H1 (cell line): Measurements from ENCODE around the gene TMEM178B. TPM values are rescaled to one million over a fixed set of nuclear protein-coding genes. Genes with fewer than 3 reads are reported as not detected.

Experiments
- CTCF ChIA-PET: fragments of 300-600 bp; sonication (Branson Sonifier 250); formaldehyde crosslinking; loops from one replicate; lab custom pipeline; 2021; ENCODE audit not compliant: partially characterized antibody; lab: Charles Lee
- POLR2A ChIA-PET: fragments of 300-600 bp; sonication (Branson Sonifier 250); formaldehyde crosslinking; loops from one replicate; lab custom pipeline; 2021; ENCODE audit warnings: inconsistent platforms; ENCODE audit not compliant: partially characterized antibody; lab: Charles Lee
- DNase-seq, 2 experiments: peaks; one replicate each; pipeline versions ENCODE4 v3.0.0 to v3.0.0-alpha.2; 2010 to 2022; ENCODE audit warnings: low spot score in 2 of 2, low read depth in 1 of 2, mixed read lengths in 1 of 2
- FAIRE-seq: peaks from 2 replicates; lab custom pipeline; 2011; peaks lifted over from hg19 to GRCh38; lab: Jason Lieb, UNC
- H2AFZ ChIP-seq: 2 replicates; pipeline ENCODE4 v1.8.1; 2012; ENCODE audit warnings: low read length, inconsistent platforms
- H2AK5ac ChIP-seq: 2 replicates; pipeline ENCODE4 v1.6.1; 2013; ENCODE audit warnings: low read depth, low read length
- H2BK120ac ChIP-seq: replicated peaks from 2 replicates; pipeline ENCODE3; 2013; ENCODE audit warnings: low read depth, low read length, inconsistent platforms
- H2BK12ac ChIP-seq: 2 replicates; pipeline ENCODE4 v1.6.1; 2013; ENCODE audit warnings: low read depth, low read length
- H2BK15ac ChIP-seq: 2 replicates; pipeline ENCODE4 v1.6.1; 2013; ENCODE audit warnings: low read length
- H2BK20ac ChIP-seq: 2 replicates; pipeline ENCODE4 v1.6.1; 2013; ENCODE audit warnings: low read length
- H2BK5ac ChIP-seq: 2 replicates; pipeline ENCODE4 v1.6.1; 2013; ENCODE audit warnings: low read depth, low read length
- H3K14ac ChIP-seq: 2 replicates; pipeline ENCODE4 v1.6.1; 2013; ENCODE audit warnings: inconsistent platforms; ENCODE audit not compliant: insufficient read length
- H3K18ac ChIP-seq: 2 replicates; pipeline ENCODE4 v1.6.1; 2013; ENCODE audit warnings: low read length; ENCODE audit errors: extremely low read depth
- H3K23ac ChIP-seq: 2 replicates; pipeline ENCODE4 v1.6.1; 2013; ENCODE audit warnings: inconsistent platforms; ENCODE audit not compliant: insufficient read length
- H3K23me2 ChIP-seq: 2 replicates; pipeline ENCODE4 v1.6.1; 2013; ENCODE audit warnings: low read depth, low read length
- H3K27ac ChIP-seq: 2 replicates; pipeline ENCODE4 v1.6.1; 2011; ENCODE audit warnings: low read depth, low read length, inconsistent platforms
- H3K27me3 ChIP-seq, 4 experiments: replicated peaks in 1 of 4; 1 replicate in 1 of 4; 2 replicates in 3 of 4; pipeline versions ENCODE4 v1.6.1 to v1.8.1; 2011 to 2013; ENCODE audit warnings: low read length in 3 of 4, mild to moderate bottlenecking in 3 of 4, inconsistent platforms in 2 of 4, mixed read lengths in 2 of 4, moderate library complexity in 1 of 4; ENCODE audit not compliant: control insufficient read depth in 3 of 4, insufficient read depth in 3 of 4; ENCODE audit errors: extremely low read depth in 1 of 4
- H3K36me3 ChIP-seq, 4 experiments: 2 replicates each; pipeline versions ENCODE4 v1.6.1 to v1.8.1; 2011 to 2013; ENCODE audit warnings: mild to moderate bottlenecking in 4 of 4, low read length in 3 of 4, moderate library complexity in 2 of 4, control low read depth in 1 of 4, inconsistent platforms in 1 of 4; ENCODE audit not compliant: insufficient read depth in 4 of 4, control insufficient read depth in 2 of 4
- H3K4ac ChIP-seq: replicated peaks from 2 replicates; pipeline ENCODE3; 2013; ENCODE audit warnings: low read length, low read depth, mixed read lengths, inconsistent platforms; ENCODE audit not compliant: insufficient read length
- H3K4me1 ChIP-seq, 4 experiments: replicated peaks in 1 of 4; 1 replicate in 1 of 4; 2 replicates in 3 of 4; pipeline versions ENCODE4 v1.6.1 to v1.8.1; 2011 to 2013; ENCODE audit warnings: low read length in 3 of 4, inconsistent platforms in 2 of 4, mixed read lengths in 1 of 4; ENCODE audit not compliant: insufficient read depth in 4 of 4, control insufficient read depth in 3 of 4
- H3K4me2 ChIP-seq, 2 experiments: 2 replicates each; pipeline versions ENCODE4 v1.6.1 to v1.8.1; 2011 to 2013; ENCODE audit warnings: low read depth in 2 of 2, low read length in 2 of 2, control low read depth in 1 of 2, inconsistent platforms in 1 of 2, mild to moderate bottlenecking in 1 of 2; ENCODE audit not compliant: insufficient read depth in 1 of 2
- H3K4me3 ChIP-seq, 4 experiments: fragments of 200-600, 300-600 bp in 1 of 4; sonication (generic), shearing (Covaris generic), sonication (Bioruptor Twin) in 1 of 4; 2 replicates each; pipeline versions ENCODE4 v1.5.1 to v1.8.1; 2011 to 2016; ENCODE audit warnings: low read length in 4 of 4, low read depth in 3 of 4, control low read depth in 2 of 4, inconsistent platforms in 2 of 4, mild to moderate bottlenecking in 2 of 4, mixed read lengths in 1 of 4, moderate library complexity in 1 of 4; ENCODE audit not compliant: insufficient read depth in 2 of 4; ENCODE audit errors: extremely low read depth in 1 of 4
- H3K56ac ChIP-seq: replicated peaks from 2 replicates; pipeline ENCODE3; 2013; ENCODE audit warnings: low read depth, mild to moderate bottlenecking, mixed read lengths, low read length, inconsistent platforms; ENCODE audit not compliant: insufficient read length
- H3K79me1 ChIP-seq: 2 replicates; pipeline ENCODE4 v1.6.1; 2013; ENCODE audit warnings: low read depth, low read length, control low read depth
- H3K79me2 ChIP-seq, 2 experiments: 2 replicates each; pipeline versions ENCODE4 v1.6.1 to v1.8.1; 2012 to 2013; ENCODE audit warnings: low read length in 2 of 2, mild to moderate bottlenecking in 2 of 2, inconsistent platforms in 1 of 2; ENCODE audit not compliant: insufficient read depth in 2 of 2, control insufficient read depth in 1 of 2
- H3K9ac ChIP-seq, 4 experiments: replicated peaks in 1 of 4; 1 replicate in 1 of 4; 2 replicates in 3 of 4; pipeline versions ENCODE4 v1.6.1 to v1.8.1; 2011 to 2013; ENCODE audit warnings: low read depth in 3 of 4, low read length in 3 of 4, control low read depth in 2 of 4, mild to moderate bottlenecking in 2 of 4, moderate library complexity in 2 of 4, inconsistent platforms in 1 of 4; ENCODE audit errors: extremely low read depth in 1 of 4
- H3K9me3 ChIP-seq, 2 experiments: 2 replicates each; pipeline versions ENCODE4 v1.6.1 to v1.8.1; 2012 to 2013; ENCODE audit warnings: mild to moderate bottlenecking in 2 of 2, moderate library complexity in 2 of 2, control low read depth in 1 of 2, inconsistent platforms in 1 of 2, low read depth in 1 of 2, low read length in 1 of 2, mixed read lengths in 1 of 2; ENCODE audit not compliant: insufficient read depth in 2 of 2
- H4K20me1 ChIP-seq, 2 experiments: replicated peaks in 1 of 2; 2 replicates each; pipeline versions ENCODE3 to v1.8.1; 2011 to 2013; ENCODE audit warnings: inconsistent platforms in 2 of 2, low read length in 2 of 2, mild to moderate bottlenecking in 1 of 2; ENCODE audit not compliant: insufficient read depth in 2 of 2, control insufficient read depth in 1 of 2
- H4K5ac ChIP-seq: 2 replicates; pipeline ENCODE4 v1.6.1; 2013; ENCODE audit warnings: low read length, low read depth, mixed read lengths, inconsistent platforms; ENCODE audit not compliant: insufficient read length
- H4K8ac ChIP-seq: 2 replicates; pipeline ENCODE4 v1.8.0; 2013; ENCODE audit warnings: mild to moderate bottlenecking, moderate library complexity, low read length, inconsistent platforms; ENCODE audit not compliant: insufficient read depth; ENCODE audit errors: extremely low read depth
- H4K91ac ChIP-seq: replicated peaks from 2 replicates; pipeline ENCODE3; 2013; ENCODE audit warnings: low read length, mixed read lengths, inconsistent platforms; ENCODE audit not compliant: insufficient read length
- CREB1 ChIP-seq: IDR thresholded peaks from 2 replicates; pipeline ENCODE4 v1.6.1; 2012; ENCODE audit warnings: inconsistent platforms
- EZH2 ChIP-seq: fragments of 200-600 bp; sonication (generic); IDR thresholded peaks from 2 replicates; pipeline ENCODE4 v1.7.1; 2012; ENCODE audit warnings: low read depth, mild to moderate bottlenecking, moderate library complexity, low read length, inconsistent platforms; ENCODE audit not compliant: severe bottlenecking
- NRF1 ChIP-seq: IDR thresholded peaks from 2 replicates; pipeline ENCODE4 v1.6.1; 2011; ENCODE audit warnings: mild to moderate bottlenecking, low read depth, low read length, improper control_type of control experiment
- RNF2 ChIP-seq: fragments of 200-900, 300-1000 bp; sonication (generic); IDR thresholded peaks from 2 replicates; pipeline ENCODE4 v1.7.1; 2016; ENCODE audit warnings: borderline replicate concordance, low read depth, mild to moderate bottlenecking, antibody characterized with exemption, low read length; ENCODE audit not compliant: poor library complexity, severe bottlenecking; ENCODE audit errors: missing control alignments
- TCF12 ChIP-seq: IDR thresholded peaks from 2 replicates; pipeline ENCODE4 v1.6.1; 2011; ENCODE audit warnings: low read depth, mild to moderate bottlenecking, low read length
- WGBS, 2 experiments: shearing (Covaris generic) in 1 of 2; methylation state at CpG; one replicate each; pipeline versions ENCODE4 v1.1.6 to v1.1.7; 2013 to 2015; ENCODE audit warnings: low lambda C conversion rate in 2 of 2, mixed read lengths in 2 of 2, inconsistent platforms in 1 of 2, low coverage in 1 of 2, missing lambda C conversion rate in 1 of 2; ENCODE audit not compliant: insufficient replicate concordance in 2 of 2, insufficient coverage in 1 of 2, insufficient read length in 1 of 2; ENCODE audit errors: extremely low coverage in 1 of 2, missing lambda C conversion rate in 1 of 2; 5-methylcytosine and 5-hydroxymethylcytosine counted together
- polyA plus RNA-seq, 7 experiments: library from polyadenylated mRNA; depleted of rRNA in 3 of 7; stranded (reverse) in 5 of 7; unstranded in 2 of 7; fragments of >200 nt in 5 of 7; fragments of 200-250 nt in 2 of 7; gene quantifications; 1 replicate in 5 of 7; 2 replicates in 1 of 7; 4 replicates in 1 of 7; pipeline versions ENCODE4 v1.2.1 to v1.2.3, GENCODE V29; 2011 to 2013; ENCODE audit warnings: missing spikeins in 2 of 7, mixed read lengths in 2 of 7
- total RNA-seq: library from RNA; stranded (reverse); fragmentation: NEBNext Ultra II Directional; extraction: Animal tissue kit (Norgen Biotek cat#: 25700); gene quantifications from 2 replicates; pipeline ENCODE4 v1.2.1, GENCODE V29; 2021

TMEM178B gene
- total and polyA plus RNA-seq, 2 of the 8 experiments (the other 6 are each of a cell fraction or from before 2014, with no cell fraction given) = 5.3 to 18.1 TPM

- Histone ChIP-seq H4K8ac (no peak overlapping the region), H3K18ac (no peak overlapping the region), H2AFZ (no peak overlapping the region), H3K79me2 (peaks cover 0 to 16% of the 10 kb centered on the region in 2 experiments; a peak in 2 of 4 replicates), H3K79me1 (no peaks in the 10 kb centered on the region; the same call in 1 of the 2 replicates), H2BK5ac (no peak overlapping the region), H3K27ac (no peak overlapping the region), H3K4ac (no peak overlapping the region), H2AK5ac (no peak overlapping the region), H3K9ac (no peak overlapping the region), H4K20me1 (no peaks in the 10 kb centered on the region), H4K5ac (no peak overlapping the region), H3K9me3 (peaks cover 3 to 4% of the 10 kb centered on the region in 2 experiments; a peak in 1 of 4 replicates), H3K23me2 (no peaks in the 10 kb centered on the region; the same call in 1 of the 2 replicates), H4K91ac (no peak overlapping the region), H3K4me3 (no peak overlapping the region), H3K14ac (no peak overlapping the region), H3K36me3 (no peaks in the 10 kb centered on the region), H2BK20ac (no peak overlapping the region), H3K23ac (no peak overlapping the region), H2BK120ac (no peak overlapping the region), H2BK12ac (no peak overlapping the region), H3K56ac (no peak overlapping the region), H3K27me3 (no peaks in the 10 kb centered on the region), H2BK15ac (no peak overlapping the region), H3K4me1 (peaks cover 0 to 3% (median 0%) of the 10 kb centered on the region in 4 experiments; a peak in 2 of 7 replicates), H3K4me2 (no peak overlapping the region)
- no peak for DNase-seq
- FAIRE-seq = no peak
- POLR2A ChIA-PET = no interaction called here
- 72% methylated on average over 3 of the region's 3 CpGs; no CpG with 5 or more reads in 1 of the 2 experiments for WGBS, 2 experiments
- CTCF ChIA-PET = interaction anchor here (0.9 to 1.4 kb wide), 2 partner anchors 11 to 484 kb away, joined by 4 to 5 read pairs; no protein-coding TSS in a partner anchor
- TF ChIP-seq CREB1 (no peak), RNF2 (no peak), EZH2 (no peak), TCF12 (no peak), NRF1 (no peak)
Observed at GRCh38 chr7:141145630-141145982, 71.7 kb downstream of the TMEM178B start.
